HepG2 (cell line): ENCODE results near the gene CUL7. TPM values are rescaled to one million over a fixed set of nuclear protein-coding genes. Genes with fewer than 3 reads are reported as not detected.
A peak's percentile ranks its signal among the peaks of the same experiment; 100 is the strongest.

Source experiments
- CHCHD3 ChIP-seq: sonication (generic); formaldehyde crosslinking; IDR thresholded peaks from 2 replicates; pipeline ENCODE4 v1.8.0; 2022; ENCODE audit warnings: mild to moderate bottlenecking, missing genetic modification reagents, moderate library complexity
- MAFF ChIP-seq: IDR thresholded peaks from 2 replicates; pipeline ENCODE4 v1.6.1; 2011; ENCODE audit warnings: low read depth, low read length, improper control_type of control experiment
- MED1 ChIP-seq: sonication (generic); formaldehyde crosslinking; IDR thresholded peaks from 2 replicates; pipeline ENCODE4 v1.4.0; 2020; ENCODE audit warnings: missing genetic modification reagents
- MLLT10 ChIP-seq: sonication (generic); formaldehyde crosslinking; IDR thresholded peaks from 2 replicates; pipeline ENCODE4 v1.4.0; 2020; ENCODE audit warnings: missing genetic modification reagents
- PHF20 ChIP-seq: sonication (generic); formaldehyde crosslinking; IDR thresholded peaks from 2 replicates; pipeline ENCODE4 v1.5.0; 2020; ENCODE audit warnings: mild to moderate bottlenecking, missing genetic modification reagents
- SOX5 ChIP-seq: IDR thresholded peaks from 2 replicates; pipeline ENCODE4 v1.6.1; 2016; ENCODE audit warnings: borderline replicate concordance
- ZNF101 ChIP-seq: sonication (generic); formaldehyde crosslinking; IDR thresholded peaks from 2 replicates; pipeline ENCODE4 v1.4.0; 2020; ENCODE audit warnings: mild to moderate bottlenecking, low read depth, missing genetic modification reagents, borderline replicate concordance
- ZNF552 ChIP-seq: sonication (generic); formaldehyde crosslinking; IDR thresholded peaks from 2 replicates; pipeline ENCODE4 v1.9.0; 2022; ENCODE audit warnings: missing genetic modification reagents, mild to moderate bottlenecking, borderline replicate concordance
- ZNF629 ChIP-seq: sonication (generic); formaldehyde crosslinking; conservative IDR thresholded peaks from 2 replicates; pipeline ENCODE4 v1.5.0; 2020; ENCODE audit warnings: missing genetic modification reagents
- ZNF644 ChIP-seq: IDR thresholded peaks from 2 replicates; pipeline ENCODE4 v1.6.1; 2016; ENCODE audit warnings: low read depth
- ZNF672 ChIP-seq: sonication (generic); formaldehyde crosslinking; IDR thresholded peaks from 2 replicates; pipeline ENCODE4 v1.8.1; 2022; ENCODE audit warnings: missing genetic modification reagents
- ZNF816 ChIP-seq: sonication (generic); formaldehyde crosslinking; IDR thresholded peaks from 2 replicates; pipeline ENCODE4 v1.8.0; 2022; ENCODE audit warnings: missing genetic modification reagents, mild to moderate bottlenecking, borderline replicate concordance
- ZNF891 ChIP-seq: sonication (generic); formaldehyde crosslinking; IDR thresholded peaks from 2 replicates; pipeline ENCODE4 v1.5.0; 2020; ENCODE audit warnings: mild to moderate bottlenecking, missing genetic modification reagents
- ZSCAN20 ChIP-seq: sonication (generic); formaldehyde crosslinking; IDR thresholded peaks from 2 replicates; pipeline ENCODE4 v1.4.0; 2020; ENCODE audit warnings: missing genetic modification reagents, mild to moderate bottlenecking, borderline replicate concordance
- polyA plus RNA-seq, 8 experiments: library from polyadenylated mRNA; depleted of rRNA in 3 of 8; stranded (reverse) in 7 of 8; unstranded in 1 of 8; fragments of >200 nt; fragmentation: Illumina TruSeq in 4 of 8; extraction: Trizol in 4 of 8; gene quantifications; 2 replicates each; pipeline versions ENCODE4 v1.2.1 to v1.2.3, GENCODE V29; 2011 to 2016; ENCODE audit warnings: low read depth in 4 of 8, missing spikeins in 1 of 8, mixed read lengths in 1 of 8; ENCODE audit not compliant: insufficient read depth in 1 of 8
- total RNA-seq, 5 experiments: library from RNA; depleted of rRNA; stranded (reverse); fragments of >200 nt; fragmentation: Illumina TruSeq; extraction: Trizol; gene quantifications; 2 replicates each; pipeline ENCODE4 v1.2.3, GENCODE V29; 2016; ENCODE audit warnings: low read depth in 1 of 5
- TF ChIP-seq, protein P1 (sequence below): sonication (generic); formaldehyde crosslinking; IDR thresholded peaks from 2 replicates; pipeline ENCODE4 v1.5.1; 2020; ENCODE audit warnings: mild to moderate bottlenecking, moderate library complexity, missing genetic modification reagents
- TF ChIP-seq, protein P2 (sequence below): sonication (generic); formaldehyde crosslinking; IDR thresholded peaks from 2 replicates; pipeline ENCODE4 v1.4.0; 2020; ENCODE audit warnings: missing genetic modification reagents, borderline replicate concordance
- TF ChIP-seq, protein P3 (sequence below): sonication (generic); formaldehyde crosslinking; IDR thresholded peaks from 2 replicates; pipeline ENCODE4 v1.5.0; 2020; ENCODE audit warnings: mild to moderate bottlenecking, missing genetic modification reagents, moderate library complexity
- TF ChIP-seq, protein P4 (sequence below): sonication (generic); formaldehyde crosslinking; IDR thresholded peaks from 2 replicates; pipeline ENCODE4 v1.4.0; 2020; ENCODE audit warnings: mild to moderate bottlenecking, missing genetic modification reagents, borderline replicate concordance
- TF ChIP-seq, protein P5 (sequence below): IDR thresholded peaks from 2 replicates; pipeline ENCODE4 v1.6.1; 2016

The CUL7 gene
- total and polyA plus RNA-seq, 2 of the 13 experiments (the other 11 are each of a cell fraction or from before 2014, with no cell fraction given): 32.0 to 60.7 TPM

DNA sequence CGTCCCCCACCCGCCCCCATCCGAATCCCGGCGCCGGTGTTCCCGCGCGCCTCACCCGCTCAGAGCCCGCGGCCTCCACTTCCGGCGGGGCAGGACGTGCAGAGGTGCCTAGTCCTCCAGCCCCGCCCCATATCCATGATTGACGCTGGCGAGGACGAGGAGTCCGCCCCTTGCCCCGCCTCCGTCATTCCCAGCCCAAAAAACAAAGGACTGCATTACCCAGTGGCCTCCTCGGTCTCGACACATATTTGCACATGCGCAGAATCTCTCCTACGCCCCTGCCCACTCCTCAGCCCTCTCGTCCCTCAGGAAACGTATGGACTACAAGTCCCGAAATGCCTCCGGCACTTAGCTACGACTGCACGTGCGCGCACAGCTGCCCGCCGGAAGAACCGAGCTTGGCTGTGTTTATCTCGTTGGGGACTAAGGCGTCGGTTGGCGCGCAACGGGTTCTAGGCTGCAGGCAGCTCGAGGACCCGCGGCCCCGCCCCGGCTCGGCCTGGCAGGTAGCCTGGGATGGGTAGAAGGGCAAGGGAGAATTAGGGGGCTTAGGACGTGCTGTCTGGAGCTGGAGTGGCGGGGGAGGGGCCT lies 39.7 kb downstream of the CUL7 start, which contains the start of the genes KLHDC3 and MEA1 (continued):
- TF ChIP-seq, protein P1, sequence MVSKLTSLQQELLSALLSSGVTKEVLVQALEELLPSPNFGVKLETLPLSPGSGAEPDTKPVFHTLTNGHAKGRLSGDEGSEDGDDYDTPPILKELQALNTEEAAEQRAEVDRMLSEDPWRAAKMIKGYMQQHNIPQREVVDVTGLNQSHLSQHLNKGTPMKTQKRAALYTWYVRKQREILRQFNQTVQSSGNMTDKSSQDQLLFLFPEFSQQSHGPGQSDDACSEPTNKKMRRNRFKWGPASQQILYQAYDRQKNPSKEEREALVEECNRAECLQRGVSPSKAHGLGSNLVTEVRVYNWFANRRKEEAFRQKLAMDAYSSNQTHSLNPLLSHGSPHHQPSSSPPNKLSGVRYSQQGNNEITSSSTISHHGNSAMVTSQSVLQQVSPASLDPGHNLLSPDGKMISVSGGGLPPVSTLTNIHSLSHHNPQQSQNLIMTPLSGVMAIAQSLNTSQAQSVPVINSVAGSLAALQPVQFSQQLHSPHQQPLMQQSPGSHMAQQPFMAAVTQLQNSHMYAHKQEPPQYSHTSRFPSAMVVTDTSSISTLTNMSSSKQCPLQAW (CRISPR knock-in tag): peak; percentile 96
- TF ChIP-seq CHCHD3 (CRISPR knock-in tag) (0 out of 2 replicates have a peak, but pooled peaks have one; percentile 56), SOX5 (CRISPR knock-in tag) (peak; percentile 18), ZNF629 (no peak), ZNF816 (CRISPR knock-in tag) (no peak), ZNF644 (CRISPR knock-in tag) (no peak), ZNF101 (CRISPR knock-in tag) (no peak), PHF20 (no peak), ZNF891 (no peak; the same call in 1 of the 2 replicates), ZSCAN20 (CRISPR knock-in tag) (no peak), ZNF672 (no peak), MAFF (0 out of 2 replicates have a peak, but pooled peaks have one; percentile 30), MED1 (CRISPR knock-in tag) (peak; percentile 49), ZNF552 (CRISPR knock-in tag) (no peak), MLLT10 (CRISPR knock-in tag) (no peak)
- TF ChIP-seq, protein P2, sequence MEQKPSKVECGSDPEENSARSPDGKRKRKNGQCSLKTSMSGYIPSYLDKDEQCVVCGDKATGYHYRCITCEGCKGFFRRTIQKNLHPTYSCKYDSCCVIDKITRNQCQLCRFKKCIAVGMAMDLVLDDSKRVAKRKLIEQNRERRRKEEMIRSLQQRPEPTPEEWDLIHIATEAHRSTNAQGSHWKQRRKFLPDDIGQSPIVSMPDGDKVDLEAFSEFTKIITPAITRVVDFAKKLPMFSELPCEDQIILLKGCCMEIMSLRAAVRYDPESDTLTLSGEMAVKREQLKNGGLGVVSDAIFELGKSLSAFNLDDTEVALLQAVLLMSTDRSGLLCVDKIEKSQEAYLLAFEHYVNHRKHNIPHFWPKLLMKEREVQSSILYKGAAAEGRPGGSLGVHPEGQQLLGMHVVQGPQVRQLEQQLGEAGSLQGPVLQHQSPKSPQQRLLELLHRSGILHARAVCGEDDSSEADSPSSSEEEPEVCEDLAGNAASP (CRISPR knock-in tag): no peak; the same call in 1 of the 2 replicates
- TF ChIP-seq, protein P3, sequence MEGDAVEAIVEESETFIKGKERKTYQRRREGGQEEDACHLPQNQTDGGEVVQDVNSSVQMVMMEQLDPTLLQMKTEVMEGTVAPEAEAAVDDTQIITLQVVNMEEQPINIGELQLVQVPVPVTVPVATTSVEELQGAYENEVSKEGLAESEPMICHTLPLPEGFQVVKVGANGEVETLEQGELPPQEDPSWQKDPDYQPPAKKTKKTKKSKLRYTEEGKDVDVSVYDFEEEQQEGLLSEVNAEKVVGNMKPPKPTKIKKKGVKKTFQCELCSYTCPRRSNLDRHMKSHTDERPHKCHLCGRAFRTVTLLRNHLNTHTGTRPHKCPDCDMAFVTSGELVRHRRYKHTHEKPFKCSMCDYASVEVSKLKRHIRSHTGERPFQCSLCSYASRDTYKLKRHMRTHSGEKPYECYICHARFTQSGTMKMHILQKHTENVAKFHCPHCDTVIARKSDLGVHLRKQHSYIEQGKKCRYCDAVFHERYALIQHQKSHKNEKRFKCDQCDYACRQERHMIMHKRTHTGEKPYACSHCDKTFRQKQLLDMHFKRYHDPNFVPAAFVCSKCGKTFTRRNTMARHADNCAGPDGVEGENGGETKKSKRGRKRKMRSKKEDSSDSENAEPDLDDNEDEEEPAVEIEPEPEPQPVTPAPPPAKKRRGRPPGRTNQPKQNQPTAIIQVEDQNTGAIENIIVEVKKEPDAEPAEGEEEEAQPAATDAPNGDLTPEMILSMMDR (CRISPR knock-in tag): no peak
- TF ChIP-seq, protein P4, sequence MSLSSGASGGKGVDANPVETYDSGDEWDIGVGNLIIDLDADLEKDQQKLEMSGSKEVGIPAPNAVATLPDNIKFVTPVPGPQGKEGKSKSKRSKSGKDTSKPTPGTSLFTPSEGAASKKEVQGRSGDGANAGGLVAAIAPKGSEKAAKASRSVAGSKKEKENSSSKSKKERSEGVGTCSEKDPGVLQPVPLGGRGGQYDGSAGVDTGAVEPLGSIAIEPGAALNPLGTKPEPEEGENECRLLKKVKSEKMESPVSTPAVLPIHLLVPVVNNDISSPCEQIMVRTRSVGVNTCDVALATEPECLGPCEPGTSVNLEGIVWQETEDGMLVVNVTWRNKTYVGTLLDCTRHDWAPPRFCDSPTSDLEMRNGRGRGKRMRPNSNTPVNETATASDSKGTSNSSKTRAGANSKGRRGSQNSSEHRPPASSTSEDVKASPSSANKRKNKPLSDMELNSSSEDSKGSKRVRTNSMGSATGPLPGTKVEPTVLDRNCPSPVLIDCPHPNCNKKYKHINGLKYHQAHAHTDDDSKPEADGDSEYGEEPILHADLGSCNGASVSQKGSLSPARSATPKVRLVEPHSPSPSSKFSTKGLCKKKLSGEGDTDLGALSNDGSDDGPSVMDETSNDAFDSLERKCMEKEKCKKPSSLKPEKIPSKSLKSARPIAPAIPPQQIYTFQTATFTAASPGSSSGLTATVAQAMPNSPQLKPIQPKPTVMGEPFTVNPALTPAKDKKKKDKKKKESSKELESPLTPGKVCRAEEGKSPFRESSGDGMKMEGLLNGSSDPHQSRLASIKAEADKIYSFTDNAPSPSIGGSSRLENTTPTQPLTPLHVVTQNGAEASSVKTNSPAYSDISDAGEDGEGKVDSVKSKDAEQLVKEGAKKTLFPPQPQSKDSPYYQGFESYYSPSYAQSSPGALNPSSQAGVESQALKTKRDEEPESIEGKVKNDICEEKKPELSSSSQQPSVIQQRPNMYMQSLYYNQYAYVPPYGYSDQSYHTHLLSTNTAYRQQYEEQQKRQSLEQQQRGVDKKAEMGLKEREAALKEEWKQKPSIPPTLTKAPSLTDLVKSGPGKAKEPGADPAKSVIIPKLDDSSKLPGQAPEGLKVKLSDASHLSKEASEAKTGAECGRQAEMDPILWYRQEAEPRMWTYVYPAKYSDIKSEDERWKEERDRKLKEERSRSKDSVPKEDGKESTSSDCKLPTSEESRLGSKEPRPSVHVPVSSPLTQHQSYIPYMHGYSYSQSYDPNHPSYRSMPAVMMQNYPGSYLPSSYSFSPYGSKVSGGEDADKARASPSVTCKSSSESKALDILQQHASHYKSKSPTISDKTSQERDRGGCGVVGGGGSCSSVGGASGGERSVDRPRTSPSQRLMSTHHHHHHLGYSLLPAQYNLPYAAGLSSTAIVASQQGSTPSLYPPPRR (CRISPR knock-in tag): peak; percentile 54; the same call in 1 of the 2 replicates
- TF ChIP-seq, protein P5, sequence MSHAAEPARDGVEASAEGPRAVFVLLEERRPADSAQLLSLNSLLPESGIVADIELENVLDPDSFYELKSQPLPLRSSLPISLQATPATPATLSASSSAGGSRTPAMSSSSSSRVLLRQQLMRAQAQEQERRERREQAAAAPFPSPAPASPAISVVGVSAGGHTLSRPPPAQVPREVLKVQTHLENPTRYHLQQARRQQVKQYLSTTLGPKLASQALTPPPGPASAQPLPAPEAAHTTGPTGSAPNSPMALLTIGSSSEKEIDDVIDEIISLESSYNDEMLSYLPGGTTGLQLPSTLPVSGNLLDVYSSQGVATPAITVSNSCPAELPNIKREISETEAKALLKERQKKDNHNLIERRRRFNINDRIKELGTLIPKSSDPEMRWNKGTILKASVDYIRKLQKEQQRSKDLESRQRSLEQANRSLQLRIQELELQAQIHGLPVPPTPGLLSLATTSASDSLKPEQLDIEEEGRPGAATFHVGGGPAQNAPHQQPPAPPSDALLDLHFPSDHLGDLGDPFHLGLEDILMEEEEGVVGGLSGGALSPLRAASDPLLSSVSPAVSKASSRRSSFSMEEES (CRISPR knock-in tag): peak; percentile 62; the same call in 1 of the 2 replicates
